HepG2 (cell line): ENCODE data around the gene CD4. TPM values are rescaled to one million over a fixed set of nuclear protein-coding genes. Genes with fewer than 3 reads are reported as not detected.

Experiments
- CREB1 ChIP-seq, 2 experiments: fragments of 450-650 bp in 1 of 2; IDR thresholded peaks; 2 replicates each; pipeline ENCODE4 v1.6.1; 2016 to 2017; ENCODE audit warnings: control low read depth in 1 of 2, mild to moderate bottlenecking in 1 of 2, missing compliant biosample characterization in 1 of 2, missing genetic modification characterization in 1 of 2
- NCOR1 ChIP-seq: fragments of 200-600 bp; sonication (generic); IDR thresholded peaks from 2 replicates; pipeline ENCODE4 v1.7.0; 2017; ENCODE audit warnings: antibody characterized with exemption, low read length, borderline replicate concordance
- NR2F6 ChIP-seq, 2 experiments: IDR thresholded peaks; 2 replicates each; pipeline ENCODE4 v1.6.1; 2016; ENCODE audit warnings: antibody characterized with exemption in 1 of 2, mild to moderate bottlenecking in 1 of 2
- PCBP2 ChIP-seq: fragments of 200-400 bp; formaldehyde crosslinking; optimal IDR thresholded peaks from 2 replicates; pipeline ENCODE3; 2018; ENCODE audit warnings: low read length, low read depth; ENCODE audit not compliant: poor library complexity, severe bottlenecking
- SAP130 ChIP-seq: IDR thresholded peaks from 2 replicates; pipeline ENCODE4 v1.6.1; 2016; ENCODE audit warnings: low read depth
- THYN1 ChIP-seq: sonication (generic); formaldehyde crosslinking; IDR thresholded peaks from 2 replicates; pipeline ENCODE4 v1.8.1; 2023; ENCODE audit warnings: low read depth, mild to moderate bottlenecking, moderate library complexity, missing genetic modification reagents, borderline replicate concordance
- XRCC5 ChIP-seq: fragments of 200-400 bp; formaldehyde crosslinking; optimal IDR thresholded peaks from 2 replicates; pipeline ENCODE3; 2017; ENCODE audit warnings: mild to moderate bottlenecking, low read length
- ZGPAT ChIP-seq: IDR thresholded peaks from 2 replicates; pipeline ENCODE4 v1.6.1; 2016; ENCODE audit warnings: mild to moderate bottlenecking
- ZNF225 ChIP-seq: sonication (generic); formaldehyde crosslinking; IDR thresholded peaks from 2 replicates; pipeline ENCODE4 v1.4.0; 2020; ENCODE audit warnings: mild to moderate bottlenecking, missing genetic modification reagents
- ZNF670 ChIP-seq: sonication (generic); formaldehyde crosslinking; IDR thresholded peaks from 2 replicates; pipeline ENCODE4 v1.8.0; 2022; ENCODE audit warnings: mild to moderate bottlenecking, missing genetic modification reagents, borderline replicate concordance
- ZNF740 ChIP-seq: sonication (generic); formaldehyde crosslinking; IDR thresholded peaks from 2 replicates; pipeline ENCODE4 v1.4.0; 2020; ENCODE audit warnings: missing genetic modification reagents
- polyA plus RNA-seq, 8 experiments: library from polyadenylated mRNA; depleted of rRNA in 3 of 8; stranded (reverse) in 7 of 8; unstranded in 1 of 8; fragments of >200 nt; fragmentation: Illumina TruSeq in 4 of 8; extraction: Trizol in 4 of 8; gene quantifications; 2 replicates each; pipeline versions ENCODE4 v1.2.1 to v1.2.3, GENCODE V29; 2011 to 2016; ENCODE audit warnings: low read depth in 4 of 8, missing spikeins in 1 of 8, mixed read lengths in 1 of 8; ENCODE audit not compliant: insufficient read depth in 1 of 8
- total RNA-seq, 5 experiments: library from RNA; depleted of rRNA; stranded (reverse); fragments of >200 nt; fragmentation: Illumina TruSeq; extraction: Trizol; gene quantifications; 2 replicates each; pipeline ENCODE4 v1.2.3, GENCODE V29; 2016; ENCODE audit warnings: low read depth in 1 of 5
- TF ChIP-seq, protein P1 (sequence below): sonication (generic); formaldehyde crosslinking; IDR thresholded peaks from 2 replicates; pipeline ENCODE4 v1.4.0; 2020; ENCODE audit warnings: missing genetic modification reagents
- TF ChIP-seq, protein P2 (sequence below): sonication (generic); formaldehyde crosslinking; IDR thresholded peaks from 2 replicates; pipeline ENCODE4 v1.5.1; 2020; ENCODE audit warnings: mild to moderate bottlenecking, moderate library complexity, missing genetic modification reagents
- TF ChIP-seq, protein P3 (sequence below): sonication (generic); formaldehyde crosslinking; IDR thresholded peaks from 2 replicates; pipeline ENCODE4 v1.5.0; 2020; ENCODE audit warnings: missing genetic modification reagents

Gene CD4
- total and polyA plus RNA-seq, 2 of the 13 experiments (the other 11 are each of a cell fraction or from before 2014, with no cell fraction given), result 0.07 to 0.95 TPM

DNA sequence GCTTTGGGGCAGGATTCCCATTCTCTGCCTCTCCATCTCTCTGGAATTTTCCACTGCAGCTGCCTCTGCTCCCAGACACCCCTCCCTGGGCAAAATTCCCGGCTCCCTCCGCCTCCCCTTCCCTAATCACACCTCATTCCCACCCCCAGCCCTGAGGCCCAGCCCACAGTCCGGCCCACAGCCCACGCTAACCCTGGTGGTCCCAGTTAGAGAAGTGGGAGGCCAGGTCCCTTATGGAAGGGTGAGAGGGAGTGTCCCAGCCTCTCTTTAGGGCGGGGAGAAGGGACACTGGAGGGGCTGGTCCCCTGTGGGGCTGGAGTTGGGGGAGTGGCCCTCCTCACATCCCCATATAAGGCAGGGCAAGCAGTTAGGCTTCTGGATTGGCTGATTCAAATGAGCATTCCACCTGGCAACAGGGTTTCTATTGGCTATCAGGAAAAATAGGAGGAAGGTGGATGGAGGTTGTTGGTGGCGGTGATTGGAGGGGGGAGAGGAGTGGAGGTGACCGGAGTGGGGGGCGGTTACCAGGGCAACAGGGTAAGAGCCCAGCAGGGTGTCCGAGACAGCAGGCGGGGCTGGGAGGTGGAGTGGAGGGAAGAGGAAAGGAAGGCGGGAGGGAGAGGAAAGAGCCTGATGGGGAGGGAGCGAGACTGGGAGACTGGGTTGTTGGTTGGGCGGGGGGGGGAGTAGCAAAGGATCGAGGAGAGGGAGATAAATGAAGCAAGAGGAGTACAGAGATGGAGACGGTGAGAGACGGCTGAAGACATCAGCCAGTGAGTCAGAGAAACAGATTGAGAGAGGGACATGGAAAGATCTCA, 25.1 kb upstream of the CD4 start (continued):
- TF ChIP-seq ZNF740 (CRISPR knock-in tag) (no peak), THYN1 (CRISPR knock-in tag) (no peak), XRCC5 (peak; percentile 46), NR2F6 (IDR thresholded peaks at IDR 0.05) (no peak), NR2F6 (CRISPR knock-in tag; IDR thresholded peaks at IDR 0.05) (no peak), NCOR1 (no peak; the same call in 1 of the 2 replicates), ZNF670 (CRISPR knock-in tag) (no peak), SAP130 (CRISPR knock-in tag) (peak; percentile 40; the same call in 1 of the 2 replicates), ZGPAT (CRISPR knock-in tag) (no peak), PCBP2 (peak; percentile 65), ZNF225 (CRISPR knock-in tag) (no peak), CREB1 (IDR thresholded peaks at IDR 0.05) (peak; percentile 50; the same call in 1 of the 2 replicates), CREB1 (CRISPR knock-in tag; IDR thresholded peaks at IDR 0.05) (peak; percentile 71; the same call in 1 of the 2 replicates)
- TF ChIP-seq, protein P1, sequence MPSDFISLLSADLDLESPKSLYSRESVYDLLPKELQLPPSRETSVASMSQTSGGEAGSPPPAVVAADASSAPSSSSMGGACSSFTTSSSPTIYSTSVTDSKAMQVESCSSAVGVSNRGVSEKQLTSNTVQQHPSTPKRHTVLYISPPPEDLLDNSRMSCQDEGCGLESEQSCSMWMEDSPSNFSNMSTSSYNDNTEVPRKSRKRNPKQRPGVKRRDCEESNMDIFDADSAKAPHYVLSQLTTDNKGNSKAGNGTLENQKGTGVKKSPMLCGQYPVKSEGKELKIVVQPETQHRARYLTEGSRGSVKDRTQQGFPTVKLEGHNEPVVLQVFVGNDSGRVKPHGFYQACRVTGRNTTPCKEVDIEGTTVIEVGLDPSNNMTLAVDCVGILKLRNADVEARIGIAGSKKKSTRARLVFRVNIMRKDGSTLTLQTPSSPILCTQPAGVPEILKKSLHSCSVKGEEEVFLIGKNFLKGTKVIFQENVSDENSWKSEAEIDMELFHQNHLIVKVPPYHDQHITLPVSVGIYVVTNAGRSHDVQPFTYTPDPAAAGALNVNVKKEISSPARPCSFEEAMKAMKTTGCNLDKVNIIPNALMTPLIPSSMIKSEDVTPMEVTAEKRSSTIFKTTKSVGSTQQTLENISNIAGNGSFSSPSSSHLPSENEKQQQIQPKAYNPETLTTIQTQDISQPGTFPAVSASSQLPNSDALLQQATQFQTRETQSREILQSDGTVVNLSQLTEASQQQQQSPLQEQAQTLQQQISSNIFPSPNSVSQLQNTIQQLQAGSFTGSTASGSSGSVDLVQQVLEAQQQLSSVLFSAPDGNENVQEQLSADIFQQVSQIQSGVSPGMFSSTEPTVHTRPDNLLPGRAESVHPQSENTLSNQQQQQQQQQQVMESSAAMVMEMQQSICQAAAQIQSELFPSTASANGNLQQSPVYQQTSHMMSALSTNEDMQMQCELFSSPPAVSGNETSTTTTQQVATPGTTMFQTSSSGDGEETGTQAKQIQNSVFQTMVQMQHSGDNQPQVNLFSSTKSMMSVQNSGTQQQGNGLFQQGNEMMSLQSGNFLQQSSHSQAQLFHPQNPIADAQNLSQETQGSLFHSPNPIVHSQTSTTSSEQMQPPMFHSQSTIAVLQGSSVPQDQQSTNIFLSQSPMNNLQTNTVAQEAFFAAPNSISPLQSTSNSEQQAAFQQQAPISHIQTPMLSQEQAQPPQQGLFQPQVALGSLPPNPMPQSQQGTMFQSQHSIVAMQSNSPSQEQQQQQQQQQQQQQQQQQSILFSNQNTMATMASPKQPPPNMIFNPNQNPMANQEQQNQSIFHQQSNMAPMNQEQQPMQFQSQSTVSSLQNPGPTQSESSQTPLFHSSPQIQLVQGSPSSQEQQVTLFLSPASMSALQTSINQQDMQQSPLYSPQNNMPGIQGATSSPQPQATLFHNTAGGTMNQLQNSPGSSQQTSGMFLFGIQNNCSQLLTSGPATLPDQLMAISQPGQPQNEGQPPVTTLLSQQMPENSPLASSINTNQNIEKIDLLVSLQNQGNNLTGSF (CRISPR knock-in tag), result no peak
- TF ChIP-seq, protein P2, sequence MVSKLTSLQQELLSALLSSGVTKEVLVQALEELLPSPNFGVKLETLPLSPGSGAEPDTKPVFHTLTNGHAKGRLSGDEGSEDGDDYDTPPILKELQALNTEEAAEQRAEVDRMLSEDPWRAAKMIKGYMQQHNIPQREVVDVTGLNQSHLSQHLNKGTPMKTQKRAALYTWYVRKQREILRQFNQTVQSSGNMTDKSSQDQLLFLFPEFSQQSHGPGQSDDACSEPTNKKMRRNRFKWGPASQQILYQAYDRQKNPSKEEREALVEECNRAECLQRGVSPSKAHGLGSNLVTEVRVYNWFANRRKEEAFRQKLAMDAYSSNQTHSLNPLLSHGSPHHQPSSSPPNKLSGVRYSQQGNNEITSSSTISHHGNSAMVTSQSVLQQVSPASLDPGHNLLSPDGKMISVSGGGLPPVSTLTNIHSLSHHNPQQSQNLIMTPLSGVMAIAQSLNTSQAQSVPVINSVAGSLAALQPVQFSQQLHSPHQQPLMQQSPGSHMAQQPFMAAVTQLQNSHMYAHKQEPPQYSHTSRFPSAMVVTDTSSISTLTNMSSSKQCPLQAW (CRISPR knock-in tag), result no peak; the same call in 1 of the 2 replicates
- TF ChIP-seq, protein P3, sequence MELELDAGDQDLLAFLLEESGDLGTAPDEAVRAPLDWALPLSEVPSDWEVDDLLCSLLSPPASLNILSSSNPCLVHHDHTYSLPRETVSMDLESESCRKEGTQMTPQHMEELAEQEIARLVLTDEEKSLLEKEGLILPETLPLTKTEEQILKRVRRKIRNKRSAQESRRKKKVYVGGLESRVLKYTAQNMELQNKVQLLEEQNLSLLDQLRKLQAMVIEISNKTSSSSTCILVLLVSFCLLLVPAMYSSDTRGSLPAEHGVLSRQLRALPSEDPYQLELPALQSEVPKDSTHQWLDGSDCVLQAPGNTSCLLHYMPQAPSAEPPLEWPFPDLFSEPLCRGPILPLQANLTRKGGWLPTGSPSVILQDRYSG, result no peak
